ENCODE results near the gene NNT.

The NNT gene

DNA sequence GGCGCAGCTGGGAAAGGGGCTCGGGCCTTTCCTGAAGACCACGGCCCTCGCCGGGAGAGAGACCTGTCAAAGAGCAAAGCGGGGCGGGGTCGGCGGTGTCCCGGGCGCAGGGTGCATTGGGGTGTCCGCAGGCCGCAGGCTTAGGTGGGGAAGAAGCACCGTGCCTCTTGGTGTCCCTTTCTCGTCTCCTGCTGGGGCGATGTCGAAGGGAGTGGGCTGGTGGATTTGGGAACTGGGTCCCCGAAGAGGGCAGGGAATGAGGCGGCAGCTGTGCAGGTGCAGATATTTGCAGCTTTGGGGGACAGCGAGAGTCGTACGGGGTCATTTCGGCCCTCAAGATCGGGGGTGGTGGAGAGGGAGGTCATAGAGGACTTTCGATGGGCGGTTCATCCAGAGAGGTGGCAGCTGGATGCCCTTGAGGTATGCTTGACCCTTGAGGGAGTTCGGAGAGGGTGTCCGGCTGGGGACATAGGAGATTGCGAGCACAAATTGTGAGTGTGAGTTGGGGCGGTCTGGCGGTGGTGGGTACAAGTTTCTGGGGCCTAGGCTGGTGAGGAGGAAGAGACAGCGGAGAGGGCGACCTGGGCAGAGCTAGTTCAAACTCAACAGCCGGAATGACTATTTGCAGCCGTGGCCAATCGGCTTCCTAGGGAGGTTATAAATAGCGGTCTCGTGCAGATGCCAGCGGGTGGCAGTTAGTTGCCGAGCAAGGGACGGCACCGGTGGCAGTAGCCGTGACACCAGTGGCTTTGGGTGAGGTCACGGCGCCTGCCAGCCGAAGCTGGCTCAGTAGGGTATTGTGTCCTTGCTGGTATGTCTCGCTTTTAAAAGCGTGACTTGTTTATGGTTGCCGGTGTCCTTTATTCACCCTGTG, 601 bp downstream of the NNT start:
- Histone ChIP-seq H4K8ac (ENCODE audit: low read length) (peak overlapping the region; percentile 89), H2AK5ac (ENCODE audit: low read length, severe bottlenecking) (no peak overlapping the region), H3K9ac (ENCODE audit: low read length) (peak overlapping the region; percentile 98), H2AFZ (ENCODE audit: low read depth, low read length) (peak overlapping the region; percentile 97), H3K36me3 (ENCODE audit: control insufficient read depth in 1 of 2, insufficient read depth in 2 of 2, low read depth in 1 of 2, low read length in 2 of 2) (peaks cover 0 to 8% of the 10 kb centered on the region in 2 experiments), H3K14ac (ENCODE audit: low read length in 2 of 2) (peak overlapping the region; percentile 78), H3K4me1 (ENCODE audit: control insufficient read depth, insufficient read depth, low read depth, low read length) (peaks cover 6% of the 10 kb centered on the region), H3K27me3 (ENCODE audit: control insufficient read depth in 1 of 2, insufficient read depth in 1 of 2, low read length in 2 of 2) (no peaks in the 10 kb centered on the region), H4K91ac (ENCODE audit: low read length) (peak overlapping the region; percentile 82), H3K4me2 (ENCODE audit: low read length, poor library complexity, severe bottlenecking) (peak overlapping the region; percentile 92), H3K79me1 (replicated peaks; ENCODE audit: low read length, poor library complexity, severe bottlenecking) (peaks cover 24% of the 10 kb centered on the region), H3K27ac (ENCODE audit: low read length, poor library complexity, severe bottlenecking) (no peak overlapping the region), H3K18ac (ENCODE audit: low read depth in 1 of 2, low read length in 2 of 2) (peak overlapping the region; percentile 80 to 94), H3K4me3 (ENCODE audit: insufficient read depth in 1 of 2, low read depth in 1 of 2, low read length in 2 of 2) (peak overlapping the region; percentile 92 to 100), H2BK5ac (ENCODE audit: low read depth, low read length, poor library complexity, severe bottlenecking) (no peak overlapping the region), H2BK15ac (ENCODE audit: low read depth, poor library complexity, severe bottlenecking) (peak overlapping the region; percentile 73), H2BK120ac (ENCODE audit: low read depth, low read length) (peak overlapping the region; percentile 12), H3K4ac (ENCODE audit: low read depth in 1 of 2, low read length in 2 of 2) (peak overlapping the region; percentile 80 to 95), H2BK12ac (ENCODE audit: low read length in 2 of 2) (peak overlapping the region in 1 of 2 experiments; percentile 45), H3K23ac (ENCODE audit: low read length in 2 of 2) (peak overlapping the region; percentile 20 to 87), H3K9me3 (ENCODE audit: control insufficient read depth, low read length) (no peaks in the 10 kb centered on the region)
- peak; percentile 57 for DNase-seq
- WGBS, result 8% methylated on average over 48 of the region's 49 CpGs

DNA sequence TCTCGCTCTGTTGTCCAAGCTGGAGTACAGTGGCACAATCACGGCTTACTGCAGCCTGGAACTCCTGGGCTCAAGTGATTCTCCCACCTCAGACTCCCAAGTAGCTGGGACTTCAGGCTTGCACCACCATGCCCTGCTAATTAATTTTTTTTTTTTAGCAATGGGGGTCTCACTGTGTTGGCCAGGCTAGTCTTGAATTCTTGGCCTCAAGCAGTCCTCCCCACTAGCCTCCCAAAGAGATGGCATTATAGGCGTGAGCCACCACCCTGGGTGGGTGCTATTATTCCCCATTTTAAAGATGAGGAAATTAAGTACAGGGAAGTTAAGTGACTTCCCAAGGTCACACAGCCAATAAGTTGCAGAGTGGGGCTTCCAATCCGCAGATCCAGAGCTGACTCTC, 1.7 kb downstream of the NNT start:
- Histone ChIP-seq H3K4me3 (ENCODE audit: insufficient read depth in 1 of 2, low read depth in 1 of 2, low read length in 2 of 2) (peak overlapping the region in 1 of 2 experiments; percentile 100), H3K4me2 (ENCODE audit: low read length, poor library complexity, severe bottlenecking) (no peak overlapping the region), H2AFZ (ENCODE audit: low read depth, low read length) (no peak overlapping the region), H2AK5ac (ENCODE audit: low read length, severe bottlenecking) (no peak overlapping the region), H2BK15ac (ENCODE audit: low read depth, poor library complexity, severe bottlenecking) (no peak overlapping the region), H3K27ac (ENCODE audit: low read length, poor library complexity, severe bottlenecking) (no peak overlapping the region), H3K23ac (ENCODE audit: low read length in 2 of 2) (no peak overlapping the region), H4K91ac (ENCODE audit: low read length) (no peak overlapping the region), H3K9ac (ENCODE audit: low read length) (no peak overlapping the region), H3K4me1 (ENCODE audit: control insufficient read depth, insufficient read depth, low read depth, low read length) (peaks cover 6% of the 10 kb centered on the region), H2BK12ac (ENCODE audit: low read length in 2 of 2) (no peak overlapping the region), H3K36me3 (ENCODE audit: control insufficient read depth in 1 of 2, insufficient read depth in 2 of 2, low read depth in 1 of 2, low read length in 2 of 2) (peaks cover 7 to 8% of the 10 kb centered on the region in 2 experiments), H3K79me1 (replicated peaks; ENCODE audit: low read length, poor library complexity, severe bottlenecking) (peaks cover 19% of the 10 kb centered on the region), H3K4ac (ENCODE audit: low read depth in 1 of 2, low read length in 2 of 2) (no peak overlapping the region), H3K27me3 (ENCODE audit: control insufficient read depth in 1 of 2, insufficient read depth in 1 of 2, low read length in 2 of 2) (no peaks in the 10 kb centered on the region), H4K8ac (ENCODE audit: low read length) (no peak overlapping the region), H3K9me3 (ENCODE audit: control insufficient read depth, low read length) (no peaks in the 10 kb centered on the region), H3K18ac (ENCODE audit: low read depth in 1 of 2, low read length in 2 of 2) (no peak overlapping the region), H2BK120ac (ENCODE audit: low read depth, low read length) (no peak overlapping the region), H3K14ac (ENCODE audit: low read length in 2 of 2) (no peak overlapping the region), H2BK5ac (ENCODE audit: low read depth, low read length, poor library complexity, severe bottlenecking) (no peak overlapping the region)
- 100% methylated on average over 4 of the region's 4 CpGs for WGBS
- no peak for DNase-seq

DNA sequence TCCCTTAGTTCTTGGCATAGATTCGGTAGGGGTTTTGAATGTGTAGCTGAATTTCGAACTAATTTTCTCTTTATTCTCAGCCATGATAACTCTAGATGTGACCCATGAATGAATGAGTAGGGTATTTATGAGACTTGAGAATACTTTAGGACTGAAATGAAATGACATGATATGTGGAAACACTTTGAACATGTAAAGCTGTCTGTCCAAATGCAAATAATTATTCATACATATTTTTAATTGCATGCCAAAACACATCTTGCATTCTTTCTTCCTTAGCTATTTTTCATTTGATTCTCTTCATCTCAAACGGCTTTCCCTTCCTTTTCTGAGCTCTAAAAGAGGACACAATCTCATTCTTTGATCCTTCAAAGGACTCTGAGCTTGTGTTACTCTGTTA, 3.4 kb downstream of the NNT start:
- Histone ChIP-seq H3K18ac (ENCODE audit: low read depth in 1 of 2, low read length in 2 of 2) (no peak overlapping the region), H3K4me2 (ENCODE audit: low read length, poor library complexity, severe bottlenecking) (no peak overlapping the region), H3K27ac (ENCODE audit: low read length, poor library complexity, severe bottlenecking) (no peak overlapping the region), H2BK120ac (ENCODE audit: low read depth, low read length) (no peak overlapping the region), H2AFZ (ENCODE audit: low read depth, low read length) (no peak overlapping the region), H3K79me1 (replicated peaks; ENCODE audit: low read length, poor library complexity, severe bottlenecking) (peaks cover 25% of the 10 kb centered on the region), H3K23ac (ENCODE audit: low read length in 2 of 2) (no peak overlapping the region), H2BK5ac (ENCODE audit: low read depth, low read length, poor library complexity, severe bottlenecking) (no peak overlapping the region), H2AK5ac (ENCODE audit: low read length, severe bottlenecking) (no peak overlapping the region), H3K4me3 (ENCODE audit: insufficient read depth in 1 of 2, low read depth in 1 of 2, low read length in 2 of 2) (no peak overlapping the region), H3K4me1 (ENCODE audit: control insufficient read depth, insufficient read depth, low read depth, low read length) (peaks cover 6% of the 10 kb centered on the region), H3K9me3 (ENCODE audit: control insufficient read depth, low read length) (no peaks in the 10 kb centered on the region), H3K9ac (ENCODE audit: low read length) (no peak overlapping the region), H3K27me3 (ENCODE audit: control insufficient read depth in 1 of 2, insufficient read depth in 1 of 2, low read length in 2 of 2) (no peaks in the 10 kb centered on the region), H4K8ac (ENCODE audit: low read length) (no peak overlapping the region), H2BK12ac (ENCODE audit: low read length in 2 of 2) (no peak overlapping the region), H2BK15ac (ENCODE audit: low read depth, poor library complexity, severe bottlenecking) (no peak overlapping the region), H3K14ac (ENCODE audit: low read length in 2 of 2) (no peak overlapping the region), H3K4ac (ENCODE audit: low read depth in 1 of 2, low read length in 2 of 2) (no peak overlapping the region), H4K91ac (ENCODE audit: low read length) (no peak overlapping the region), H3K36me3 (ENCODE audit: control insufficient read depth in 1 of 2, insufficient read depth in 2 of 2, low read depth in 1 of 2, low read length in 2 of 2) (peaks cover 8 to 22% of the 10 kb centered on the region in 2 experiments)
- WGBS, result 100% methylated on average over 3 of the region's 3 CpGs
- DNase-seq, result no peak

DNA sequence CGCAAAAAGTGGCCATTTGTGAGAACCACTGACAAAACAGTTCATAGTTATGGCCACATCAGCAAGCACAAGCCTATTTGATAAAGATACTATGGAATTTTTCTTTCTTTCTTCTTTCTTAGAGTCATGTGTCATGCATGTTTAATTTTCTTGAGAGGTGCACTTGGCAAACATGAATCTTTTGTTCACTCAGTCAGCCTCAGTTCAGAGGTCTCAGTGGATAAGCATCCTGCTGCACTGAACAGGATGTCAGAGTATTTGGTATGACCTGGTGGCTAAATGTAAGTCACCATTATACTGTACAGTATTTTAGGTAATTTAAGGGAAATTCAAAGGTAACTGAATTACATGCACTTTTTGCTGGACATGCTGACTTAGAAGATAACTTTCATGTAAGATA, 5.4 kb downstream of the NNT start:
- DNase-seq, result no peak
- Histone ChIP-seq H3K9me3 (ENCODE audit: control insufficient read depth, low read length) (no peaks in the 10 kb centered on the region), H2BK5ac (ENCODE audit: low read depth, low read length, poor library complexity, severe bottlenecking) (no peak overlapping the region), H3K36me3 (ENCODE audit: control insufficient read depth in 1 of 2, insufficient read depth in 2 of 2, low read depth in 1 of 2, low read length in 2 of 2) (peaks cover 5 to 42% of the 10 kb centered on the region in 2 experiments), H3K27me3 (ENCODE audit: control insufficient read depth in 1 of 2, insufficient read depth in 1 of 2, low read length in 2 of 2) (no peaks in the 10 kb centered on the region), H2AK5ac (ENCODE audit: low read length, severe bottlenecking) (no peak overlapping the region), H3K23ac (ENCODE audit: low read length in 2 of 2) (no peak overlapping the region), H2BK120ac (ENCODE audit: low read depth, low read length) (no peak overlapping the region), H2AFZ (ENCODE audit: low read depth, low read length) (no peak overlapping the region), H3K9ac (ENCODE audit: low read length) (no peak overlapping the region), H4K91ac (ENCODE audit: low read length) (no peak overlapping the region), H3K27ac (ENCODE audit: low read length, poor library complexity, severe bottlenecking) (no peak overlapping the region), H3K18ac (ENCODE audit: low read depth in 1 of 2, low read length in 2 of 2) (no peak overlapping the region), H3K79me1 (replicated peaks; ENCODE audit: low read length, poor library complexity, severe bottlenecking) (peaks cover 30% of the 10 kb centered on the region), H3K14ac (ENCODE audit: low read length in 2 of 2) (no peak overlapping the region), H2BK15ac (ENCODE audit: low read depth, poor library complexity, severe bottlenecking) (no peak overlapping the region), H2BK12ac (ENCODE audit: low read length in 2 of 2) (no peak overlapping the region), H4K8ac (ENCODE audit: low read length) (no peak overlapping the region), H3K4ac (ENCODE audit: low read depth in 1 of 2, low read length in 2 of 2) (no peak overlapping the region), H3K4me3 (ENCODE audit: insufficient read depth in 1 of 2, low read depth in 1 of 2, low read length in 2 of 2) (no peak overlapping the region), H3K4me2 (ENCODE audit: low read length, poor library complexity, severe bottlenecking) (no peak overlapping the region), H3K4me1 (ENCODE audit: control insufficient read depth, insufficient read depth, low read depth, low read length) (peaks cover 4% of the 10 kb centered on the region)
- WGBS, result 80% methylated on average over 1 of the region's 1 CpG
